ENCODE results near the gene CD55. TPM values are rescaled to one million over a fixed set of nuclear protein-coding genes. Genes with fewer than 3 reads are reported as not detected.

The CD55 gene
- total RNA-seq, 1 experiment from 2014 or later: 108 TPM

DNA sequence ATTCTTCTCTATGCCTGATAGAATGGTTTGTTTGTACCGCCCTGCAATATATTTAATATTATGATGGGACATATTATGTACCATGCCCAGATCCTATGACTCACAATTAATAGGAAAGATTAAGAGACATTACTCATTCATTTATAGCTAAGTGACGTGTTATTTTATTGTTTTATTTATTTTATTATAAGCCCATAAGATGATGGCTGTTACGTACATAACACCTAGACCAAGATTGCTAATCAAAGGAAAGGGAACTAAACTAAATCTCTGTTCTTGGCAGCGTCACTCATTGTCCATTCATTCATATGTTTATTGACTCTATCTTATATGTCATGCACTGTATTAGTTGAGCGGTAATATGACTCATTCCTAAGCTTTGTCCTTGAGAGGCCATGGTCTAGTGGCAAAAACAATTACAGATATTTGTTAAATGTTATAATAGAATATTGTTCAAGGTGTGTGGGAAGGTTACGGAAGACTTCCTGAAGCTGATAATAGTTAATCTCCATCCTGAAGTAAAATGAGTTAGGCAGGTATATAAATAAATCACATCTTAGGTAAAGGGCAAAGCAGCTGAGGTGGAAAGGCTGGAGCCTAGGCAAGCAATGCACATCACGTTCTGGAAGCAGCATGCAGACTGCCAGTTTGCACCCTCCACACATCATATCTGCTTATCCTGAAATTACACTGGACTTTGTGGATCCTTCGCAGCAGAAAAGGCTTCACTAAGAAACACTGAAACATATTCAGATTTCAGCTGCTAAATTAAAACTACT is 16.6 kb upstream of the CD55 start:
- no peaks in the 10 kb centered on the region for H3F3A ChIP-seq (ENCODE audit: low read length, unreplicated experiment)
- BruUV-seq (replicated peaks): no TSS peak
- DNase-seq (peak; percentile 99), ATAC-seq (peak; percentile 88)
- peaks cover 40% of the 10 kb centered on the region for H3K4me1 ChIP-seq (ENCODE audit: insufficient read depth, low read length)
- peak overlapping the region; percentile 4; the same call in 1 of the 2 replicates for H3K4me3 ChIP-seq (ENCODE audit: low read length)
- H3K36me3 ChIP-seq (ENCODE audit: low read depth, low read length): no peaks in the 10 kb centered on the region
- no peaks in the 10 kb centered on the region for H3K27me3 ChIP-seq (ENCODE audit: low read length)
- peak overlapping the region; percentile 68 for H3K4me2 ChIP-seq (ENCODE audit: low read length)
- intact Hi-C loops (cut with micrococcal nuclease): loop anchor here (1.0 to 10.0 kb wide), 5 partner anchors 16 to 280 kb away; partner anchors contain the start of gene CD55
- no peaks in the 10 kb centered on the region for H3K79me2 ChIP-seq (ENCODE audit: low read length)
- no peak overlapping the region for H2AFZ ChIP-seq (ENCODE audit: low read length)
- no peak for TF ChIP-seq EZH2phosphoT487 (IDR thresholded peaks at IDR 0.05; ENCODE audit: borderline replicate concordance, low read length)
- TF ChIP-seq EZH2 (IDR thresholded peaks at IDR 0.05; ENCODE audit: low read length, unreplicated experiment): no peak
- TF ChIP-seq, protein P1, sequence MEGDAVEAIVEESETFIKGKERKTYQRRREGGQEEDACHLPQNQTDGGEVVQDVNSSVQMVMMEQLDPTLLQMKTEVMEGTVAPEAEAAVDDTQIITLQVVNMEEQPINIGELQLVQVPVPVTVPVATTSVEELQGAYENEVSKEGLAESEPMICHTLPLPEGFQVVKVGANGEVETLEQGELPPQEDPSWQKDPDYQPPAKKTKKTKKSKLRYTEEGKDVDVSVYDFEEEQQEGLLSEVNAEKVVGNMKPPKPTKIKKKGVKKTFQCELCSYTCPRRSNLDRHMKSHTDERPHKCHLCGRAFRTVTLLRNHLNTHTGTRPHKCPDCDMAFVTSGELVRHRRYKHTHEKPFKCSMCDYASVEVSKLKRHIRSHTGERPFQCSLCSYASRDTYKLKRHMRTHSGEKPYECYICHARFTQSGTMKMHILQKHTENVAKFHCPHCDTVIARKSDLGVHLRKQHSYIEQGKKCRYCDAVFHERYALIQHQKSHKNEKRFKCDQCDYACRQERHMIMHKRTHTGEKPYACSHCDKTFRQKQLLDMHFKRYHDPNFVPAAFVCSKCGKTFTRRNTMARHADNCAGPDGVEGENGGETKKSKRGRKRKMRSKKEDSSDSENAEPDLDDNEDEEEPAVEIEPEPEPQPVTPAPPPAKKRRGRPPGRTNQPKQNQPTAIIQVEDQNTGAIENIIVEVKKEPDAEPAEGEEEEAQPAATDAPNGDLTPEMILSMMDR (conservative IDR thresholded peaks at IDR 0.05; ENCODE audit: low read depth, low read length): no peak
- 0 out of 2 replicates have a peak, but pooled peaks cover 4% of the 10 kb centered on the region for H3K9me2 ChIP-seq (replicated peaks; ENCODE audit: low read length)
- ChIA-PET CTCF (interaction anchor here (1.0 to 1.1 kb wide), 2 partner anchors 17 to 100 kb away, joined by 5 to 6 read pairs; partner anchors contain the start of gene CD55), POLR2A (ENCODE audit: unreplicated experiment) (interaction anchor here (0.6 to 1.3 kb wide), 3 partner anchors 16 to 272 kb away, joined by 3 to 10 read pairs (median 3); partner anchors contain the start of genes C1orf116 and CD55)
- peak overlapping the region; percentile 89 for H3K27ac ChIP-seq (ENCODE audit: low read length)
- H3K9ac ChIP-seq (ENCODE audit: low read length): peak overlapping the region; percentile 65
- no peaks in the 10 kb centered on the region for H3K9me3 ChIP-seq (ENCODE audit: low read length)
- no peaks in the 10 kb centered on the region for H4K20me1 ChIP-seq (ENCODE audit: low read length)

DNA sequence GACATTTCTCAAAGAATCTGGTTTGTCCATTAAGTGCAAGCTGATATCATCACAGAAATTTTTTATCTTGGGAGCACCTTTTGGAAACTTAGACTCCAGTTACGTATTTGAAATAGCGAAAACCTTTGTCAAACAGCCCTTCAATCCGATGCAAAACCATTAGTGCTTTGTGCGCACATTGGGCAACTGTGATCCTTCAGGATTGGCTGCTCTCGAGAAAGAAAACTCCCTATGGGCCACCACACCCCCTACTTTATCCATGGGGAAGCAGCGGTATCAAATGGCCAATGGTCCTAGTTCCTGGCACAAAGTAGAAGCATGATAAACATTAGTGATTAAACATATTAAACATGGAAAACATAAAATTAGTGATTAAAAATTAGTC is 16.0 kb upstream of the CD55 start:
- peak overlapping the region; percentile 68 for H3K4me2 ChIP-seq (ENCODE audit: low read length)
- POLR2A ChIA-PET (ENCODE audit: unreplicated experiment): interaction anchor here (1.3 kb wide), 1 partner anchor 16 kb away, joined by 10 read pairs; the partner anchor contains the start of gene CD55

More for the DNA sequence above, 16.0 kb upstream of the CD55 start:
- Histone ChIP-seq H3K9me3 (ENCODE audit: low read length) (no peaks in the 10 kb centered on the region), H3F3A (ENCODE audit: low read length, unreplicated experiment) (no peaks in the 10 kb centered on the region), H3K9me2 (replicated peaks; ENCODE audit: low read length) (0 out of 2 replicates have a peak, but pooled peaks cover 4% of the 10 kb centered on the region), H2AFZ (ENCODE audit: low read length) (no peak overlapping the region), H3K27ac (ENCODE audit: low read length) (peak overlapping the region; percentile 89), H3K36me3 (ENCODE audit: low read depth, low read length) (no peaks in the 10 kb centered on the region), H3K27me3 (ENCODE audit: low read length) (no peaks in the 10 kb centered on the region), H3K79me2 (ENCODE audit: low read length) (no peaks in the 10 kb centered on the region), H3K4me1 (ENCODE audit: insufficient read depth, low read length) (peaks cover 45% of the 10 kb centered on the region), H3K9ac (ENCODE audit: low read length) (peak overlapping the region; percentile 65), H4K20me1 (ENCODE audit: low read length) (no peaks in the 10 kb centered on the region), H3K4me3 (ENCODE audit: low read length) (peak overlapping the region; percentile 4; the same call in 1 of the 2 replicates)
- DNase-seq: no peak
- TF ChIP-seq, protein P1 (conservative IDR thresholded peaks at IDR 0.05; ENCODE audit: low read depth, low read length): no peak
- TF ChIP-seq EZH2phosphoT487 (IDR thresholded peaks at IDR 0.05; ENCODE audit: borderline replicate concordance, low read length) (no peak), EZH2 (IDR thresholded peaks at IDR 0.05; ENCODE audit: low read length, unreplicated experiment) (no peak)
- ATAC-seq: no peak
- CTCF ChIA-PET: interaction anchor here (1.0 to 1.1 kb wide), 2 partner anchors 16 to 99 kb away, joined by 5 to 6 read pairs; partner anchors contain the start of gene CD55
- TSS peak; percentile 92 for BruUV-seq (replicated peaks)
- intact Hi-C loops (cut with micrococcal nuclease): loop anchor here (1.0 to 10.0 kb wide), 4 partner anchors 16 to 281 kb away; partner anchors contain the start of gene CD55

Measured in PC-3 (cell line).